A673 (cell line): ENCODE results near the gene LRRC27. TPM values are rescaled to one million over a fixed set of nuclear protein-coding genes. Genes with fewer than 3 reads are reported as not detected.

Experiments
- BruUV-seq: library from RNA; stranded (reverse); fragments of 400-500 nt; replicated peaks from 2 replicates; lab custom pipeline; 2021; lab: Mats Ljungman, UMichigan
- CTCF ChIA-PET: fragments of 300-600 bp; sonication (Branson Sonifier 250); formaldehyde crosslinking; loops from one replicate; lab custom pipeline; 2022; ENCODE audit warnings: antibody characterized with exemption; lab: Charles Lee
- POLR2A ChIA-PET: fragments of 300-600 bp; sonication (Branson Sonifier 250); formaldehyde crosslinking; loops from one replicate; lab custom pipeline; 2022; ENCODE audit warnings: antibody characterized with exemption; ENCODE audit not compliant: low non-redundant PET; lab: Charles Lee
- DNase-seq: peaks from one replicate; pipeline ENCODE4 v3.0.0-alpha.2; 2015; ENCODE audit warnings: low spot score
- H3K27ac ChIP-seq: fragments of 200-600 bp; sonication (generic); 2 replicates; pipeline ENCODE4 v1.5.1; 2016; ENCODE audit warnings: mixed run types, low read depth, mild to moderate bottlenecking, mixed read lengths, antibody characterized with exemption, low read length; ENCODE audit not compliant: poor library complexity, severe bottlenecking
- H3K27me3 ChIP-seq: fragments of 200-600 bp; sonication (generic); replicated peaks from 2 replicates; pipeline ENCODE4 v1.6.1; 2017; ENCODE audit warnings: mixed run types, low read depth, mild to moderate bottlenecking, mixed read lengths, antibody characterized with exemption, low read length; ENCODE audit not compliant: insufficient read depth, poor library complexity
- H3K36me3 ChIP-seq: fragments of 200-600 bp; sonication (generic); 2 replicates; pipeline ENCODE4 v1.6.1; 2016; ENCODE audit warnings: mixed run types, mild to moderate bottlenecking, mixed read lengths, antibody characterized with exemption, low read length; ENCODE audit not compliant: insufficient read depth, poor library complexity, severe bottlenecking
- H3K4me1 ChIP-seq: fragments of 200-600 bp; sonication (generic); 2 replicates; pipeline ENCODE4 v1.6.1; 2017; ENCODE audit warnings: mixed run types, mild to moderate bottlenecking, mixed read lengths, antibody characterized with exemption, low read length; ENCODE audit not compliant: insufficient read depth, poor library complexity, severe bottlenecking
- H3K4me3 ChIP-seq: fragments of 200-600 bp; sonication (generic); 2 replicates; pipeline ENCODE4 v1.5.1; 2016; ENCODE audit warnings: low read depth, mixed run types, mild to moderate bottlenecking, mixed read lengths, low read length; ENCODE audit not compliant: poor library complexity, severe bottlenecking
- H3K9me3 ChIP-seq: fragments of 200-600 bp; sonication (generic); 2 replicates; pipeline ENCODE4 v1.6.1; 2016; ENCODE audit warnings: mixed run types, low read depth, mild to moderate bottlenecking, mixed read lengths, antibody characterized with exemption, low read length; ENCODE audit not compliant: poor library complexity, severe bottlenecking
- EZH2 ChIP-seq: fragments of 200-600 bp; sonication (generic); IDR thresholded peaks from 2 replicates; pipeline ENCODE4 v1.6.1; 2017; ENCODE audit warnings: borderline replicate concordance, low read depth, mild to moderate bottlenecking, mixed read lengths, antibody characterized with exemption, low read length; ENCODE audit not compliant: poor library complexity, severe bottlenecking
- intact Hi-C: fragments of 100-400 bp; cut with micrococcal nuclease; formaldehyde crosslinking; loops from one replicate; pipeline ENCODE4 v1.10.0; 2022; ENCODE audit not compliant: unreplicated experiment
- total RNA-seq: library from RNA; stranded (reverse); gene quantifications from 2 replicates; pipeline ENCODE4 v1.2.3, GENCODE V29; 2021
- TF ChIP-seq, protein P1 (sequence below): fragments of 300-800, 200-600 bp; sonication (generic); conservative IDR thresholded peaks from 2 replicates; pipeline ENCODE4 v1.5.1; 2017; ENCODE audit warnings: low read depth, mild to moderate bottlenecking, antibody characterized with exemption, low read length, moderate library complexity, mixed read lengths

The LRRC27 gene
- total RNA-seq, 1 experiment from 2014 or later, result 11.5 TPM

DNA sequence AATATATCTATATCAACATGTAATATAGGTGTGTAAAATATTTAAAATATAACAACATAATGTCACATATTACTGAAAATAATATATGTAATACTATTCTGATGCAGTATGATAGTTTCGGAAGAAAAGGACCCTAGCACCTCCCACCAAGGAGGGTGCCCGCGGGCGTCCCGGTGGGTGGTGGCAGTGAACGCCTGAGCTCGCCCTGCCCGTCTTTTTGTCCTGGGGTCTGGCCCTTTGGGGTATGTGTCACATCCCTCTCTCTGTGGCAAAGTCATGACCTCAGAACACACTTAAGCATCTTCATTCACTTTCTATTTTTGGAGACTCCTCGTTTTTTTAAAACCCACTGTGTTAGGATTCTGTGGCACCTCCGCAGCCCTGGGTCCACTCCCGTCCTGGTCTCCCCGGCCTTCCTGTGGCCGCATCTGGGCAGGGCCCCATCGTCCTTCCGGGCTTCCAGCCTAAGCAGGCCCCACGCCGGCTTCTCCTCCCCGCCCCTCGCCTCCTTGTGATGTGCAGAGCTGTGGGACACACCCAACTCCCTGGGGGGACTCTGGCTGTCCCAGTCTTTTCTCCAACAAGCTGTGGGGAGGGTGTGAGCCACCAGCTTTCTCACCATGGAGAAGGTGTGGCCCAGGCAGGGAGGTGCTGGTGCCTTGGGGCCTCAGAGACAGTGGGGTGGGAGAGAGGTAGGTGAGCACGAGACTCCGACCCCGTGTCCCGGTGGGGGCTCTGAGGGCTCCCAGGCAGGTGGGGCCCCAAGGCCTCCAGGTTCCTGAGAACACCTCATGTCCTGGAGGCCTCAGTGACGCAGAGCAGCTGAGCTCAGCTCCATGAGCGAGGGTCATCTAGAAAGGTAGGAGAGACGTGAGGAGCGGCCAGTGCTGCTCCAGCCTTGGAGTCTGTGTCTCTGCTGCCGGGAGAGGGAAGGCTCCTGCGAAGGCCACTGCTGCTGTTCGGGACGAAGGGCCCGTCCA, 81.5 kb downstream of the LRRC27 start:
- Histone ChIP-seq H3K27me3 (no peaks in the 10 kb centered on the region), H3K4me1 (peaks cover 30% of the 10 kb centered on the region), H3K4me3 (no peak overlapping the region), H3K36me3 (peaks cover 4% of the 10 kb centered on the region), H3K9me3 (no peaks in the 10 kb centered on the region), H3K27ac (no peak overlapping the region)
- DNase-seq, result no peak
- intact Hi-C loops, result no loop called here
- no peak for TF ChIP-seq EZH2
- TF ChIP-seq, protein P1, sequence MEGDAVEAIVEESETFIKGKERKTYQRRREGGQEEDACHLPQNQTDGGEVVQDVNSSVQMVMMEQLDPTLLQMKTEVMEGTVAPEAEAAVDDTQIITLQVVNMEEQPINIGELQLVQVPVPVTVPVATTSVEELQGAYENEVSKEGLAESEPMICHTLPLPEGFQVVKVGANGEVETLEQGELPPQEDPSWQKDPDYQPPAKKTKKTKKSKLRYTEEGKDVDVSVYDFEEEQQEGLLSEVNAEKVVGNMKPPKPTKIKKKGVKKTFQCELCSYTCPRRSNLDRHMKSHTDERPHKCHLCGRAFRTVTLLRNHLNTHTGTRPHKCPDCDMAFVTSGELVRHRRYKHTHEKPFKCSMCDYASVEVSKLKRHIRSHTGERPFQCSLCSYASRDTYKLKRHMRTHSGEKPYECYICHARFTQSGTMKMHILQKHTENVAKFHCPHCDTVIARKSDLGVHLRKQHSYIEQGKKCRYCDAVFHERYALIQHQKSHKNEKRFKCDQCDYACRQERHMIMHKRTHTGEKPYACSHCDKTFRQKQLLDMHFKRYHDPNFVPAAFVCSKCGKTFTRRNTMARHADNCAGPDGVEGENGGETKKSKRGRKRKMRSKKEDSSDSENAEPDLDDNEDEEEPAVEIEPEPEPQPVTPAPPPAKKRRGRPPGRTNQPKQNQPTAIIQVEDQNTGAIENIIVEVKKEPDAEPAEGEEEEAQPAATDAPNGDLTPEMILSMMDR, result no peak
- no TSS peak for BruUV-seq
- ChIA-PET POLR2A (no interaction called here), CTCF (no interaction called here)

DNA sequence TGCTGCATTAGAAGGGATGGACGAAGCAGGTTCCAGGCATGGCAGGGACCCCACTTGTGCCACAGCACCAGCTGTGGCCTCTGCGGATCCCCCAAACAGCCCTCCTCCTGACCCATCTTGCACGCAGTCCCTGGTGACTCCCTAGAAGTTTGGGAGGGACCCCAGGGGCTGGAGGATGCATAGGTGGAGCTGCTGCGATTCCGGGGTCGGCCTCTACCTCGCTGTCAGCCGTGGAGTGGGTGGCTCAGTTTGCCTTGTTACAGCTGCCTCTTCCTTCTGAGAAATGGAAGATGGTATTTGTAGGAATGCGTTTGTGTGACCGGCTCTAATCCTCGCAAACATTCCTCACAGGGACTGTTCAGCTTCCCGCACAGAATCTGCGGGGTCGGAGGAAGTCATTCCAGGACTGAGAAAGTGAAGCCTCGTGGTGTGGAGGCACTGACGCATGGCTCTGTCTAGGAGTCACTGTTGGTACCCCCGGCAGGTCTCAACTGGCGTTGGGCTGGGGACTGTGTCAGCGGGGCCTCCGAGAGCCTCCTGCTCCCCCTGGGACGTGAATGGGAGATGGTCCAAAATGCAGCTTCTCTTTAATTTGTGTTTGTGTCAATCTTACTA, 82.5 kb downstream of the LRRC27 start:
- no peaks in the 10 kb centered on the region for H3K27me3 ChIP-seq
- H3K4me3 ChIP-seq, result no peak overlapping the region
- no peak for DNase-seq
- no peak overlapping the region for H3K27ac ChIP-seq
- no TSS peak for BruUV-seq
- POLR2A ChIA-PET, result no interaction called here
- CTCF ChIA-PET, result no interaction called here
- H3K36me3 ChIP-seq, result no peaks in the 10 kb centered on the region
- peaks cover 37% of the 10 kb centered on the region for H3K4me1 ChIP-seq
- intact Hi-C loops, result no loop called here
- H3K9me3 ChIP-seq, result no peaks in the 10 kb centered on the region
- TF ChIP-seq, protein P1, result no peak
- TF ChIP-seq EZH2, result no peak

DNA sequence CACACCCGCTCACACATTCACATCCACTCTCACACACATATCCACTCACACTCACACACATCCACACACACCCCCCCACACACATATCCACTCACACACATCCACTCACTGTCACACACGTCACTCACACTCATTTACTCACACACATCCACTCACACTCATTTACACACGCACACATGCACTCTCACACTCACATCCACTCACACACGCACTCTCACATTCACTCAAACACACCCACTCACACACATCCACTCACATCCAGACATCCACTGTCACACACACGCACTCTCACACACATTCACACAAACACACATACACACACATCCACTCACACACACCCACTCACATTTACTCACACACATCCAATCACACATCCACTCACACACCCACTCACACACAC, 83.3 kb downstream of the LRRC27 start:
- H3K27me3 ChIP-seq, result no peaks in the 10 kb centered on the region
- peaks cover 37% of the 10 kb centered on the region for H3K4me1 ChIP-seq
- H3K4me3 ChIP-seq, result no peak overlapping the region
- TF ChIP-seq, protein P1, result no peak
- TF ChIP-seq EZH2, result no peak
- ChIA-PET CTCF (no interaction called here), POLR2A (no interaction called here)
- no peaks in the 10 kb centered on the region for H3K36me3 ChIP-seq
- intact Hi-C loops, result no loop called here
- no peak for DNase-seq
- H3K27ac ChIP-seq, result no peak overlapping the region
- no TSS peak for BruUV-seq
- no peaks in the 10 kb centered on the region for H3K9me3 ChIP-seq
